GM18498 (cell line): ENCODE data around the gene NFE2L2.
"Not testable (repeated sequence)": the region's sequence is repeated elsewhere in the genome, so short reads cannot be mapped to it uniquely, and the experiment has no call there.

Experiments
- ATAC-seq: cut with Tn5 transposase; IDR thresholded peaks from one replicate; pipeline ENCODE4 v1.9.1; 2021; ENCODE audit warnings: mild to moderate bottlenecking, moderate library complexity; ENCODE audit not compliant: unreplicated experiment

Gene NFE2L2

DNA sequence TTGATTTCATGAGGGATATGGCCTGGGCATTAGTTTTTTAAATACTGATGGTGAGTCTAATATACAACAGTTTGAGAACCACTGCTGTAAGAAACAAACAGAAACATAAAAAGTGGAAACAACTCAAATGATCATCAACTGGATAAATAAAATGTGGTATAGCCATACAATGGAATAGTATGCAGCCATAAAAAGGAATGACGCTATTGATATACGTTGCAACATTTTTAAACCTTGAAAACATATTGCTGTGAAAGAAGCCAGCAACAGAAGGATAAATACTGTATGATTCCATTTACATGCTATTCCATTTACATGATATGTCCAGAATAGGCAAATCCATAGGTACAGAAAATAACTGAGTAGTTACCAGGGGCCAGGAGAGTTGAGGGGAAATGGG, 6.5 kb downstream of the NFE2L2 start:
- no peak for ATAC-seq

- ATAC-seq, result no peak
Measured at GRCh38 chr2:177257471-177257870, 7.1 kb downstream of the NFE2L2 start.

DNA sequence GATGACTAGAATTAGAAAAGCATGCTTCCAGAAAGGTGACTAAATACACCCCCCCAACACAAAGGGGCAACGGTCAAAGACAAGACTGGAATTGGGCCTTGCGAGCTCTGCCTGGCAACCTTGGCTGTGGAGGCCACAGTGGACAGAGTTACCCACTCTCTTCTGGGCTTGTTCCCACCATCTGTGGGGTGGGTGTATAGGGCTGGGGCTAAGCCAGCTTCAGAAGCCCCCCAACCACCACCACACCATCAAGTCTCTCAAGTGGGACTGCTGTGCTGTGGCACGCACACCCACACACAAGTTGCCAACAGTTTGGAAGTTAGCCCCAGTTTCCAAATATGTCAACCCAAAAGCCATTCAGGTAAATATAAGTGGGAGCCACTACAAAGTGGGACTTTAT, 7.8 kb downstream of the NFE2L2 start:
- ATAC-seq, result no peak

- ATAC-seq, result no peak
Measured at GRCh38 chr2:177256026-177256425, 8.5 kb downstream of the NFE2L2 start.

DNA sequence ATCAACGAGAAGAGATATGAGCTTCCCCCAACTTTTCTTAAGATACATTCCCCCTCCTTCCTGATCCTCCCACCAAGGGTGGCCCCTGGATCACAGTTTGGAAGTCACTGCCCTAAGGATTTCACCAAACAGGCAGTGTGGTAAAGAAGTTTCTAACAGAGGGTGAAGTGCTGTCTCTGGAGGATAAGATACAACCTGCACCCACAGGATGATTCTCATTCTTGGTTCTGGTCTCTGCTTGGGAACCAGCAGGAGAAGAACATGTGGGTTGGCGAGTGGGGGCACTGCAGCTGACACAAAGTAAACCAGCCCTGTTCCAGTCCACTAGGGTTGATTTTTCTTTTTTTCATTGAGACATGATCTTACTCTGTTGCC, 9.3 kb downstream of the NFE2L2 start:
- ATAC-seq, result no peak

GRCh38 chr2:177254433-177255226, 9.9 kb downstream of the NFE2L2 start:
- ATAC-seq, result no peak

GRCh38 chr2:177253704-177254103, 10.8 kb downstream of the NFE2L2 start:
- no peak for ATAC-seq

DNA sequence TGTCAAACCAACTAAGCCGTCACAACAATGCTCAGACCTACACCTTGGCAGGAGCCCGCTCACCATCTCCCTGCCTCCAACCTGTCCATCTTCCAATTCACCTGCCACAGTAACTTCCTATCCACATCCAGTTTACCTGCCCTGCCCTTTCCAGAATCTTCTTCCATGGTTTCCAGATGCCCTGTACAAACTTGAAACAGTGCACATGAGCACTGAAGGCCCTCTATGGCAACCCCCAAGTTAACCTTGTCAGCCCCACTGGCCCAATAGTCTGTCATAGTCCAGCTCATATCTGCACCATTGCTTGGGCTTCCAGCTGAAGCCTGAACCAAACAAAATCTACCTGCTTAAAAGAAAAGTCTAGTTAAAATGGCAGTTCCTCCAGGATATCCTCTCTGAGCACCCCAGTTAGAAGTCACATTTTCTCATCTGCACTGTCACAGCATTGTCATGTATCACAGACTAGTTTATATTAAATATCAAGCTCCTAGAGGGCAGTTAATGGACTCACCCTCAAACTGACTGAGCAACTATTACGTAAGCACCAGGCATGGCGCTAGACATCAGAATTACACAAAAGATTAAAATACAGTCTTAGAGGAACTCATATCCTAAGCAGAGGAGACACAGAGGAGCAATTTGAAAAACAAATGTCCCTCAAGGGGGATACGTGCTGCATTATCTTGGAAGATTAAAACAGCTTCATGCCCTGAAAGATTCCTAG, 11.6 kb downstream of the NFE2L2 start:
- no peak for ATAC-seq

GRCh38 chr2:177251165-177251542, 13.4 kb downstream of the NFE2L2 start:
- ATAC-seq, result no peak

GRCh38 chr2:177250461-177250860, 14.1 kb downstream of the NFE2L2 start:
- no peak for ATAC-seq

DNA sequence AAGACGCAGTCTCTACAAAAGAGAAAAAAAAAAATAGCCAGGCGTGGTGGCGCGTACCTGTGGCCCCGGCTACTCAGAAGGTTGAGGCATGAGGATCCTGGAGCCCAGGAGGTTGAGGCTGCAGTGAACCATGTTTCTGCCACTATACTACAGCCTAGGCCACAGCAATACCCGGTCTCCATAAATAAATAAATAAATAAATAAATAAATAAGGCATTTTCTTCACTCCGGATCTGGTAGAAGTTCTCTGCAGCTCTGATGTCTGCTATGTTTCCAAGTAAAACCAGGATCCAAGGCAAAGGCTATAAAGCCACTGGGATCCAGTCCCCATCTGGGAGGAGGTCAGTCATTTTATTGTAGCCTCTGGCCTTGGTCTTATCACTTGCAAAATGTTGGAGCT, 15.5 kb downstream of the NFE2L2 start:
- ATAC-seq, result no peak

DNA sequence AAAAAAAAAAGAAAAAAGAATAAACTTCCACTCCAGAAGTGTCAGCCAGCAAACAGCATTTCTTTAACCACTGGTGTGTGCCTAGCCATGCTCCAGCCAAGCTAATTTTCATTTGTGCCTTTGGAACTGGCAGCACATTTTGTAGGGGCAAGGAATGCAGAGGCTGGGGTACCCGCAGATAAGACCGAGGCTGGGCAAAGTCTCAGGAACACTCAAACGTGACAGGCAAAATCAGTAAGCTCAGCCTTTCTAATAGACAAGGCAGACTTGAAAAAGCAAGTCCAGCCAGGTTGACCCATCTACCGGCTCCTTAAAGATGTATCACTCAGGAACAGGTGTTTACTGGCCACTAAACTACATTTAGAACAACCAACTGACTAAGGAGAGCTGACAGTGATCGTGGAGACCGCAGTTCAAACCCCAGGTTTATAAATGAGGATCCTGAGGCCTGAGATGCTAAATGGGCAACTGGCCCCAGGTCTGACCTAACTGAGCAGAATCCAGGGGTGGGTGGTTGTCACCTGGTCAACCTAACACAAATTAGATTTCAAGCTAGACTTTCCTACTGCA, 16.7 kb downstream of the NFE2L2 start:
- no peak for ATAC-seq

DNA sequence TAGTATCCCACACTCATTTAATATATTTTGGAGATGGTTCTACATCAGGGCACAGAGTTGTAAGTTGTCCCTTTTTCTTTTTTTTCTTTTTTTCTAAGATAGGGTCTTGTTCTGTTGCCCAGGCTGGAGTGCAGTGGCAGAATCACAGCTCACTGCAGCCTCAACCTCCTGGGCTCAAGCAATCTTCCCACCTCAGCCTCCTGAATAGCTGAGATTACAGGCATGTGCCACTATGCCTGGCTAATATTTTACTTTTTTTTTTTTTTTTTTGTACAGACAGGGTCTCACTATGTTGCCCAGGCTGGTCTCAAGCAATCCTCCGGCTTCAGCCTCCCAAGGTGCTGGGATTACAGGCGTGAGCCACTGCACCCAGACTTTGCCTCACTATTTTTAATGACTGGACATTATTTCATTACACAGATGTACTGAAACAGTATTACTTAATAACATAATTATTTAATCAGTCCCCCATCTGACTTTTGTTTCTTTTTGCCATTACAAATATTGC, 17.9 kb downstream of the NFE2L2 start:
- not testable (repeated sequence) for ATAC-seq

DNA sequence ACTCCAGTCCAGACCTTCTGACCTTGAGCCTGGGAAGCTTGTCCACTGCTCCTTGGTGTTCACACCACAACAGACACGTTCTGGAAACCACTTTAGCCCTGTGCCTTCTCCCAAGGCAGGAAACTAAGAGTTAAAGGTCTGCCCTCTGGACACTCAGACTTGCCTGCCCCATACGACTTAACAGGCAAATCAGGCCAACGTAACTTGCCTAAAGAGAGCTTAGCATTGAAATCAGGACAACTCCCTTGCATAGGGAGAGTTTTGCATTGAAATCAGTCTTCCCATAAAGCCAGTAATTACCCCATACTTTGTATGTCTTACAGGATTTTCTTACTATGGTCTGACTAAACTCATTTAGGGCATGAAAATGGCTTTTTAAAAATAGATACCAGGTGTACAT, 18.5 kb downstream of the NFE2L2 start:
- no peak for ATAC-seq

DNA sequence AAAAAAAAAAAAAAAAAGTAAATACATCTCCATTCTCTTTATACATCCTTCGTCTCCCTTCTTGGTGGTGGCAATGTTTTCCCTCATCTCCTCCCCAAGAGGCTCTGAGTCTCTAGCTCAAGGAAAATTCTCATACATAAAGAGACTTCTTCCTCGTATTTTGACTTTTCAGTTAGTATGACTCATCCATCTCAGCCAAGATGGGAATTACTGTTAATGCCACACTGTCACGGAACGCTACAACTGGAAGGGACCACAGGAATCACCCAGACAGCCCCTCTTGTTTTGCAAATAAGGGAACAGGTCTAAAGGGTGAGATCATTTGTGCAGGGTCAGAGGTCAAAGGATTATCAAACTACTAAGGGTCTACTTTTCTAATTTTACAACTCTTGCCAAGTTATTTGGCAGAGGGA, 19.5 kb downstream of the NFE2L2 start:
- no peak for ATAC-seq

DNA sequence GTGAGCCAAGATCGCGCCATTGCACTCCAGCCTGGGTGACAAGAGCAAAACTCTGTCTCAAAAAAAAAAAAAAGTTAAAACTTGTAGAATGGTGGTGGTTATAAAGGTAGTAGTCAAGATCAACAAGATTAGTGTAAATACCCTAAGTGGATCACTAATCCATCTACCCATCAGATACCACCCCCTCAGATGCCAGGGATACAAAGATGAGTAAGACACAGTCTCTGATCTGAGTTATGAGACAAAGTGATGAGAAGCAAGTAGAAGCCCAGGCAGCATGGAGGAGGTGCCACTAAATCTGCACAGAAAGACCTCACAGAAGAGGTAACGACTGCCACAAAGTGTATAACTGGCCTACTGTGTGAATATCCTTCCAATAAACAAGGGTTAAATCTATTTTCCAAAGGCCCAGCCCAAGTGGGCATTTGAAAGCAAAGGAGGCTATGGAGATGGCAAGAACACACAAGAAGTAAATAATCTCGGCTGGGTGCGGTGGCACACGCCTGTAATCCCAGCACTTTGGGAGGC, 20.2 kb downstream of the NFE2L2 start:
- no peak for ATAC-seq

GRCh38 chr2:177243476-177243875, 21.1 kb downstream of the NFE2L2 start:
- no peak for ATAC-seq

DNA sequence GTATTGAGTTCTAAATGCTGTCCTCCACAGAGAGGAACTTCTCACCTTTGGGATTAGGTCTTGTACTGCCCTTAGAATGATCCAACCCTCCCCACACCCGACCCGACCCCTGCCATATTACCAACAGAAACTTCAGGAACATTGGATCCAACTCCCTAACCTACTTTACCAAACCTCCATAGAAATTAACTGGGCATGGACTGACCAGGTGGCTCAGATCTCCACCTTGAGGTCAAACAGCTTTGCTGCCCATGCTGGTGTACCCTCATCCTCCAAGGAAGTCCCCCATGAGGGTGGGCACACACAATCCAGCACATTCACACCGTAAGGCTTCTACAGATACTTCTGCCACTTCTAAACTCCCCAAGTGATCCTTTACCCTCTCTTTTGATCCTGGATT, 21.5 kb downstream of the NFE2L2 start:
- no peak for ATAC-seq

DNA sequence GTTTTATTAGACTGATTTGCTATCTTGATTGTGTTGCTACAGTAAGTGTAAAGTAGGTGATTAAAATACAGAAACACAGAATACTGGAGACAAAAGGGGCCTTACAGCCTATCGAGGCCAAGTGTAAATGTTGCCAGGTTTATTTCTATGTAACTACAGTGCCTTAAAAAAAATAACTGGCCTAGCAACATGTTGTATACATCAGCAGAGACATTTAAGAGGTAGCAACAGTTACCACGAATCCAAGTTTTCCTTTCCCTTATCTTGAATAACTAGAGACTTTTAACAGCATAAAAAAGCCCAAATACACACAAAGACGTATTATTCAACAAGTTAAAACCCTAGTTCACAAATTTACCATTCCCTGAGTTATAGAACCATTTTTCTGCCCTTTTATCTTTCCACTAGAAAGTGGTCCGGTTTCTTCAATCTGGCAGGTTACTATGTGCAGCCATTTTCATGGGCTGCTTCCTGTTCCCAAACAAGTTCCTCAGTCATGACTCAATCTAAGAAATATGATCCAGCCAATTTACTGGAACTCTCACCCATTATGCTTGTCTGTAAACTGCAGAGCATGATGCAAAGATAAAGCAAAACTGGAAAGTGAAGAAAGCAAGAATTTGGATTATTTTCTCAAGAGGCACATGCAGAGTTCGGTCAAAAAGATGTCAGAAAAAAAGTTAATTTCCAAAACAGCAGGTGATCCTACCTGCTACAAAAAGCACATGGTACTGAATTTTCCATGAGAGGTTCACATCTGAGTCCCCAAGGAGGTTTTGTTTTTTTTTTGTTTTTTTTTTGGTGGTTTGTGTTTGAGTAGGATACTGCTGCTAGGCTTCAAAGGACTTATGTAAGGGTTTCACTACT, 22.2 kb downstream of the NFE2L2 start:
- no peak for ATAC-seq

DNA sequence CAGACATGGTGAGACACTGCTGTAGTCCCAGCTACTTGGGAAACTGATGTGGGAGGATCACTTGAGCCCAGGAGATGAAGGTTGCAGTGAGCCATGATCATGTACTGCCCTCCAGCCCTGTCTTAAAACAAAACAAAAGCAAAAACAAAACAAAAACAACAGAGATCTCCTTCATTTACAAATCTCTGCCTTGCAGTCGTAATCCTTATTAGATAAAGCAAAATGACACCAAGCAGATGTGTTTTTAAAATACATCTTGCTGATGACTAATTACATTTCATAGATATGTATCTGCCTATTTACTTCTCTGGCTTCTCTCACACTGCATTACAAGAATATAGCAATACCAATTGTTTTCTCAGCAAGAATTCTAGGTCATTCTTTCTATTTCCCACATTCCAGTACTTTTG, 22.8 kb downstream of the NFE2L2 start:
- no peak for ATAC-seq
